Posterior cingulate gyrus (tissue), 11 donors: ENCODE data around the gene UNKL.

Experiments used
- DNase-seq, 10 donors: peaks; one replicate each; pipeline versions ENCODE4 v3.0.0 to v3.0.0-alpha.2; 2020 to 2021; ENCODE audit warnings: mixed read lengths in 3 of 10
- intact Hi-C: fragments of 100-400 bp; cut with DNase I; formaldehyde crosslinking; loops from one replicate; pipeline ENCODE4 v1.15.1; 2023

Gene UNKL

GRCh38 chr16:1432388-1433262 lies 18.1 kb upstream of the UNKL start:
- intact Hi-C loops: no loop called here

GRCh38 chr16:1431497-1432270 lies 17.2 kb upstream of the UNKL start:
- intact Hi-C loops: no loop called here
- no peak for DNase-seq

More at GRCh38 chr16:1432388-1433262, 18.1 kb upstream of the UNKL start:
- no peak for DNase-seq

- DNase-seq: no peak
- intact Hi-C loops: no loop called here
These were observed 16.4 kb upstream of the UNKL start, which contains the start of gene PERCC1 for GRCh38 chr16:1430759-1431496. PERCC1 (plus strand) TSS chr16:1431078; CDS start chr16:1432594, 1,516 bp downstream.

- intact Hi-C loops: no loop called here
- no peak for DNase-seq
These were observed 15.8 kb upstream of the UNKL start for GRCh38 chr16:1430214-1430758.

- DNase-seq: peak in 1 of 10 donors; percentile 70
- intact Hi-C loops: no loop called here
These were observed 15.1 kb upstream of the UNKL start for GRCh38 chr16:1429631-1430030.

GRCh38 chr16:1429012-1429411 lies 14.5 kb upstream of the UNKL start:
- peak in 1 of 10 donors; percentile 80 for DNase-seq
- intact Hi-C loops: no loop called here

GRCh38 chr16:1428511-1428910 lies 14.0 kb upstream of the UNKL start:
- intact Hi-C loops: no loop called here
- peak in 1 of 10 donors; percentile 85 for DNase-seq

- intact Hi-C loops: no loop called here
- DNase-seq: peak in 1 of 10 donors; percentile 80
These were observed 13.3 kb upstream of the UNKL start for GRCh38 chr16:1427473-1428461.

GRCh38 chr16:1426734-1427471 lies 12.4 kb upstream of the UNKL start:
- intact Hi-C loops: no loop called here
- peak in 1 of 10 donors; percentile 70 for DNase-seq

GRCh38 chr16:1425616-1426370 lies 11.3 kb upstream of the UNKL start:
- peak in 1 of 10 donors; percentile 67 for DNase-seq
- intact Hi-C loops: no loop called here

- no peak for DNase-seq
- intact Hi-C loops: no loop called here
These were observed 9.5 kb upstream of the UNKL start for GRCh38 chr16:1424028-1424427.

- no peak for DNase-seq
- intact Hi-C loops: no loop called here
These were observed 7.6 kb upstream of the UNKL start for GRCh38 chr16:1422076-1422475.

- intact Hi-C loops: loop anchor here (2.0 kb wide), 1 partner anchor 69 kb away; the partner anchor contains the start of genes GNPTG and TSR3
- DNase-seq: peak in 1 of 10 donors; percentile 87
These were observed 5.6 kb upstream of the UNKL start for GRCh38 chr16:1420111-1420539.

GRCh38 chr16:1416521-1416941 lies 2.0 kb upstream of the UNKL start:
- intact Hi-C loops: no loop called here
- no peak for DNase-seq

GRCh38 chr16:1413684-1414531 lies 596 bp downstream of the UNKL start:
- DNase-seq: peak in 3 of 10 donors; percentile 24 to 49 (median 31)
- intact Hi-C loops: no loop called here

- intact Hi-C loops: no loop called here
- no peak for DNase-seq
These were observed 1.7 kb downstream of the UNKL start for GRCh38 chr16:1412847-1413246.
